NB4 (cell line): Measurements from ENCODE around the gene CCR7.

ENCODE experiments used
- DNase-seq: peaks from one replicate; pipeline ENCODE4 v3.0.0; 2010; ENCODE audit warnings: low read depth
- H3K4me3 ChIP-seq: one replicate; pipeline ENCODE4 v1.5.1; 2011; ENCODE audit warnings: mild to moderate bottlenecking, low read depth, low read length, moderate library complexity
- CTCF ChIP-seq: IDR thresholded peaks from one replicate; pipeline ENCODE4 v1.5.1; 2012; ENCODE audit warnings: low read depth, low read length
- MAX ChIP-seq: IDR thresholded peaks from 2 replicates; pipeline ENCODE4 v1.6.1; 2011; ENCODE audit warnings: low read depth, low read length
- MYC ChIP-seq: IDR thresholded peaks from 2 replicates; pipeline ENCODE4 v1.6.1; 2011; ENCODE audit warnings: low read depth, low read length
- POLR2A ChIP-seq: IDR thresholded peaks from 2 replicates; pipeline ENCODE4 v1.6.1; 2011; ENCODE audit warnings: mild to moderate bottlenecking; ENCODE audit not compliant: insufficient read length; ENCODE audit errors: extremely low read depth

The CCR7 gene

DNA sequence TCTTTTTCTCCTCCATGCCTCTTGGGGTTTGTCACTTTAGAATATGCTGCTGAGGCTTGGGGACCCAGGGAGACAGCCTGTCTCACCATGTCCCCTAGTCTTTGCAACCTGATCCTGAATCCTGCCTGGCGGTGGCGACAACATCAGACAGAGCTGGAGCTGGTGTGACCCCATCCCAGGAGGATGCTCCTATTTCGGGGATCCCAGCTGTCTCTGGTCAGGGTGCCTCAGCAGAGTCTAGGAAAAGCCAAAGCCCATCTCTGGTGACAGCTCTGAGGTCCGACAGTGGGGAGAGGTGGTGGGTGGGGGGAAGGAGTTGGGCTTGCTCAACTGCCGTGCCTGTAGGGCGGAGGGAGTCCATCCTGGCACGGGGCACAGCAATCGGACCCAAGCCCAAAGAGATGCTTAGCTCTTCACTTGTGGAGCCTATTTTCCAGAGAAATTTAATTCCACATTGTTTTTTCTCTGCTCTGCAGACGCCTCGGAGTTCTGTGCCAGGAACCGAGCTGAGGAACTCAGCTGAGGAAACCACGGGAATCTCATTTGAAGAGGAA, 53.5 kb downstream of the CCR7 start:
- TF ChIP-seq POLR2A (no peak), MYC (no peak), MAX (no peak), CTCF (no peak)
- no peak for DNase-seq
- H3K4me3 ChIP-seq: no peak overlapping the region

- no peak overlapping the region for H3K4me3 ChIP-seq
- DNase-seq: no peak
- TF ChIP-seq MAX: no peak
- no peak for TF ChIP-seq POLR2A
- no peak for TF ChIP-seq CTCF
- no peak for TF ChIP-seq MYC
Observed at GRCh38 chr17:40511136-40511535, 54.1 kb downstream of the CCR7 start.

- H3K4me3 ChIP-seq: no peak overlapping the region
- TF ChIP-seq POLR2A (no peak), CTCF (no peak), MAX (no peak), MYC (no peak)
- no peak for DNase-seq
Observed at GRCh38 chr17:40510328-40510648, 55.0 kb downstream of the CCR7 start.

GRCh38 chr17:40509626-40510327, 55.5 kb downstream of the CCR7 start:
- H3K4me3 ChIP-seq: no peak overlapping the region
- no peak for TF ChIP-seq CTCF
- no peak for TF ChIP-seq POLR2A
- no peak for TF ChIP-seq MYC
- no peak for TF ChIP-seq MAX
- DNase-seq: no peak

GRCh38 chr17:40506786-40507185, 58.5 kb downstream of the CCR7 start:
- H3K4me3 ChIP-seq: no peak overlapping the region
- TF ChIP-seq MYC (no peak), MAX (no peak), POLR2A (no peak), CTCF (no peak)
- DNase-seq: no peak
